ENCODE data around the gene EZH1. TPM values are rescaled to one million over a fixed set of nuclear protein-coding genes. Genes with fewer than 3 reads are reported as not detected.
A peak's percentile ranks its signal among the peaks of the same experiment; 100 is the strongest.
"Not testable (repeated sequence)": the region's sequence is repeated elsewhere in the genome, so short reads cannot be mapped to it uniquely, and the experiment has no call there.

The EZH1 gene
- total RNA-seq, 1 donor from 2014 or later: 37.6 TPM

- Mint-ChIP-seq H3K9me3 (no peaks in the 10 kb centered on the region), H3K36me3 (peaks cover 16% of the 10 kb centered on the region), H3K27ac (peak overlapping the region; percentile 69), H3K27me3 (peaks cover 3% of the 10 kb centered on the region), H3K4me3 (peak overlapping the region; percentile 73), H3K4me1 (ENCODE audit: unreplicated experiment) (peaks cover 25% of the 10 kb centered on the region)
- no peak for DNase-seq (ENCODE audit: extremely low spot score, unreplicated experiment)
- TF ChIP-seq CTCF (conservative IDR thresholded peaks at IDR 0.05): no peak
Observed at GRCh38 chr17:42670789-42671657, 73.8 kb downstream of the EZH1 start.

- Mint-ChIP-seq H3K4me1 (ENCODE audit: unreplicated experiment) (peaks cover 25% of the 10 kb centered on the region), H3K9me3 (no peaks in the 10 kb centered on the region), H3K27ac (no peak overlapping the region), H3K4me3 (no peak overlapping the region), H3K36me3 (peaks cover 20% of the 10 kb centered on the region), H3K27me3 (peaks cover 3% of the 10 kb centered on the region)
- no peak for DNase-seq (ENCODE audit: extremely low spot score, unreplicated experiment)
- TF ChIP-seq CTCF (conservative IDR thresholded peaks at IDR 0.05): peak; percentile 23
Observed at GRCh38 chr17:42669977-42670788, 74.7 kb downstream of the EZH1 start.

DNA sequence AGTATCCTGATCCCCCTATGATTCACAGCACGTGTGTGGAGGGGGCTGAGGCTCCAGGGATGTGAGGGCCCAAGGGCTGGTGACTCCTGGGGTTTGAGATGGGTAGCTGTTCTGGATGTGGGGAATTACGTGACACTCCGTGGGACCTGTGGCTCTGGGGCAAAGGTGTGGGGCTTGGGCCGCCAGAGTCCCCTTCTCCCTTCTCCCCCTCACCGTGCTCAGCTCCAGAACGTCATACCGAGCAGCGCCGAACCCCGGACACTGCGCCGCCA is 75.2 kb downstream of the EZH1 start:
- no peaks in the 10 kb centered on the region for H3K9me3 Mint-ChIP-seq
- peaks cover 3% of the 10 kb centered on the region for H3K27me3 Mint-ChIP-seq
- no peak overlapping the region for H3K27ac Mint-ChIP-seq
- H3K36me3 Mint-ChIP-seq: peaks cover 20% of the 10 kb centered on the region
- TF ChIP-seq CTCF (conservative IDR thresholded peaks at IDR 0.05): no peak
- no peak for DNase-seq (ENCODE audit: extremely low spot score, unreplicated experiment)
- peak overlapping the region; percentile 7 for H3K4me3 Mint-ChIP-seq
- peaks cover 21% of the 10 kb centered on the region for H3K4me1 Mint-ChIP-seq (ENCODE audit: unreplicated experiment)

DNA sequence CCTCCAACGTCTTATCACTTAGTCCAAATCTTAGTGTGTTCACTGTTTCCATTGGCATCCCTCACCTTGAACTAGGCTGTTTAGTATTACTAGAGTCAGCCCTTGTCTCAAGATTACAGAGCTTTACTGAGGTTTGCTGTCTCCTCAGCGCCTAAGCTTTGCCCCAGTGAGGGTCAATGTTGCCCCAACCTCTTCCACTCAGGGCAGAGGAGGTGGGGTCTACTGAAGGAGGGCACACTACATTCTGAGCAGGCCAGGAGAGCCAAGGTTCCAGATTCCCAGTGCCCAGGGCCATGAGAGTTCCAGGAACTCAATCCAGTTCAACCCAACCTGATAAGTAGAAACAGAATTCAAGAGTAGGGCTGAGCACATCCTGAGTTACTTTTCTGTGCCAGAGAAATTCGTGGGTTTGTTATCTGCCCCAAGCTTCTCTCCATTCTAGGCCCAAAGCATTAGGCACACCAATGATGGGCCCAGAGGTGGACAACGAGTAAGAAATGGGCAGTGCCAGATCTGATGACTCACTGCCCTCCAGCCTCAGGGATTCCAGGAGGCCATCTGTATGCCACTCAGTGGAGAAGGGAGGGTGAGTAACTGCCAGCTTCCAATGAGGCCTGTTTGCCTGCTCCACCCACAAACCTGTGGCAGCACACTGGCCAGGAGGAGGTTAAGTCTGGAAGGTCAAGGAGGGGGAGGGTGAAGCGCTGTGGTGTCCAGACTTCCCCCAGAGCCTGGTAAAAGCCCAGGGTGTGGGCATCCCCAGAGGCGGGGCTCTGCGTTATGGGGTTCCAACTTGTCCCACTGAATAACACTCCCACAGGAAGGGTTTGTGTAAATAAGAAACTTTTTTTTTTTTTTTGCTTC is 77.5 kb downstream of the EZH1 start:
- H3K9me3 Mint-ChIP-seq: no peaks in the 10 kb centered on the region
- peaks cover 3% of the 10 kb centered on the region for H3K27me3 Mint-ChIP-seq
- no peak for DNase-seq (ENCODE audit: extremely low spot score, unreplicated experiment)
- H3K4me1 Mint-ChIP-seq (ENCODE audit: unreplicated experiment): peaks cover 16% of the 10 kb centered on the region
- peaks cover 24% of the 10 kb centered on the region for H3K36me3 Mint-ChIP-seq
- H3K27ac Mint-ChIP-seq: no peak overlapping the region
- TF ChIP-seq CTCF (conservative IDR thresholded peaks at IDR 0.05): no peak
- no peak overlapping the region for H3K4me3 Mint-ChIP-seq

DNA sequence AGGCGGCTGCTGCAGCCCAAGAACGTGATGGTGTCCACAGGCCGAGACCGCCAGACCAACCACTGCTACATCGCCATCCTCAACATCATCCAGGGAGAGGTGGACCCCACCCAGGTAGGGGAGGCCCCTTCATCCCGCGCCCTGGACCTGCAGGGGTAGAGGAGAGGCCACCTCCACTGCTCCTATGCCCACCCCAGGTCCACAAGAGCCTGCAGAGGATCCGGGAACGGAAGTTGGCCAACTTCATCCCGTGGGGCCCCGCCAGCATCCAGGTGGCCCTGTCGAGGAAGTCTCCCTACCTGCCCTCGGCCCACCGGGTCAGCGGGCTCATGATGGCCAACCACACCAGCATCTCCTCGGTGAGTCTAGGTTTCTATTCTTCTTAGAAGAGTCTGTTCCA is 78.7 kb downstream of the EZH1 start:
- H3K27ac Mint-ChIP-seq; H3K27me3 Mint-ChIP-seq; H3K4me3 Mint-ChIP-seq; DNase-seq (ENCODE audit: extremely low spot score, unreplicated experiment); H3K9me3 Mint-ChIP-seq: not testable (repeated sequence)
- Mint-ChIP-seq H3K36me3 (peaks cover 18% of the 10 kb centered on the region), H3K4me1 (ENCODE audit: unreplicated experiment) (peaks cover 10% of the 10 kb centered on the region)

All from type B pancreatic cell (in vitro differentiated cells).